ES-I3 (cell line): ENCODE measurements around the gene GTF2F2.

Experiments
- H3K36me3 ChIP-seq: 2 replicates; pipeline ENCODE4 v1.6.1; 2013; ENCODE audit warnings: mild to moderate bottlenecking, low read length, control low read depth, moderate library complexity; ENCODE audit not compliant: insufficient read depth
- H3K4me1 ChIP-seq: 2 replicates; pipeline ENCODE4 v1.6.1; 2013; ENCODE audit warnings: mild to moderate bottlenecking, control low read depth, low read length; ENCODE audit not compliant: insufficient read depth
- H3K9ac ChIP-seq: 2 replicates; pipeline ENCODE4 v1.6.1; 2013; ENCODE audit warnings: low read depth, mild to moderate bottlenecking, low read length, moderate library complexity
- H3K9me3 ChIP-seq: 2 replicates; pipeline ENCODE4 v1.6.1; 2013; ENCODE audit warnings: mild to moderate bottlenecking, low read length, moderate library complexity; ENCODE audit not compliant: control insufficient read depth, insufficient read depth

The GTF2F2 gene

DNA sequence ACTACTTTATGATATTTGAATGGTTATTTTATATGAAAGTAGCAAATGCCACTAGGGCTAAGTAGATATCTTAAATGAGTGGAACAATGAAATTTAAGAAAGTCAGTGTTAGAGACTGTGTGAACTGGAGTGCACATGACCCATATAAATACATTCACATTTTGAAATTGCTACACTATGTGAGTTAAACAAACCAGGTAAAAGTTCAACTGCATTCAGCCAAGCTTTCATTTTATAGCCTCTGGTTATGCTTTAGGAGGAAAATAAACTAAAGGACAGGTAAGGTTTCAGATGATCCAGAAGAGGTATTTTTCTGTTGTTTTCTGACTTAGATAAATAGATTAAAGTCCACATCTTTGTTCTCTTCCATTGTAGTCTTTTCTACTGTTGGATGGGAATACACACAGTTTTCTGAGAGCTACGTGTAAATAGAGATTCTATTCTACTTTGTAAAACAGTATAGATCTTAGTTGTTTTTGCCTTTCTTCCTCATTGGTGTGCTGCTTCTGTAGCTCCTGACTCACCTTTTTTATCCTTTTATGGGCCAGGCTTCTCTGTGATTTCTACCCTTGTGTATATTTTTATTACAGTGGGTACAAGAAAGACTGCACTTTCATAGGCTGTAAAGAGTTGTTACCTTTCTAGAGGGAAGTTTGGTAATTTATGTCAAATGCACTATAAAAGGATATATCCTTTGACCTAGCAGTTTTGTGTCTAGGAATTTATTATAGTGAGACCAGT is 135.1 kb downstream of the GTF2F2 start:
- Histone ChIP-seq H3K36me3 (no peaks in the 10 kb centered on the region), H3K4me1 (no peaks in the 10 kb centered on the region), H3K9ac (no peak overlapping the region), H3K9me3 (no peaks in the 10 kb centered on the region)

DNA sequence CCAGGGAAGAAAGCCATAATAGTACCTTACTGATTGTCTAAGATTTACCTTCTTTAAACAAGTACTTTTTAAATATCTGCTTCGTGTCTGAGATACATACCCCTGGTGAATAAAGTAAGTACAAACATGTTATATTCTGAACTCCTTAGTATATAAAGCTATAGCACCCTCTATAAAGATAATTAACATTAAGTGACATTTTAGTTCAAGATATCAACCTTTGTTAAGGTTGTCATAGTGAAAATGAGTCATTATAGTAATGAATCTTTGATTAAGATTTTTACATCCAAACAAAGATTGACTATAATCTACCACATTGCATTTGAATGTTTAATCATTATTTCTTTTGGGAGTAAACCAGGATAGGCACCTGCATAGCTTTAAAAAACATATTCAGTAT is 135.9 kb downstream of the GTF2F2 start:
- Histone ChIP-seq H3K36me3 (no peaks in the 10 kb centered on the region), H3K4me1 (no peaks in the 10 kb centered on the region), H3K9ac (no peak overlapping the region), H3K9me3 (no peaks in the 10 kb centered on the region)

DNA sequence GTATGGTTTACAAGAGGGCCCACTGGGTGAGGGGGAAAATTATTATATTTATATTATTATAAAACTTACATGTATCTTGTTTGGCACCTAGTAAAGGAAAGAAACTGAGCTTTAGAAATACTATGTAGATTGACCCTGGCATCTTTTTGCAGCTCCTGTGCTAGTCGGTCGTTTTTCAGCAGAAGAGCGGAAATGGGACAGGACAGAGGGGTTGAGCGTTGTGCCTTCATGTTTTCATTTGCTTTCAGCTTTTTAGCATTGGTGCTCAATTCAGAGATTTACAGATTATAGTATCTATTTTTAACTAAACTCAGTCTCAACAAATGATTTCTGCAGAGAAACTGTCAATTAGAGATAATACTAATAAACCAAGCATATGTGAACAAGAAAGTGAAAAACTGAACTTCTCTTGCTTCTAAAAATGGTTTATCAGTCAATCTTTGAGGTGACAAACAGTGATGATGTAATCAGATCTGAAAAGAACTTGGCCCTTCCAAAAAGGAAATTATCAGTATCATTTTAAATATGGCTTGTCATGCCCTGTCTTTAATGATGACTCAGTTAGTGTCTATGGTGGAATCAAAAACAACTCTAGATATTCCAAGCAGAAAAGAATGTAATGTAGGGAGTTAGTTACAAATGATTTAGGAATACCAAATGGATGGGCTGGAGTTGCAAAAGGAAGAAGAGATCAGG is 137.5 kb downstream of the GTF2F2 start:
- Histone ChIP-seq H3K36me3 (no peaks in the 10 kb centered on the region), H3K4me1 (no peaks in the 10 kb centered on the region), H3K9me3 (no peaks in the 10 kb centered on the region), H3K9ac (no peak overlapping the region)

GRCh38 chr13:45258334-45258675 is 138.0 kb downstream of the GTF2F2 start:
- H3K36me3 ChIP-seq: no peaks in the 10 kb centered on the region
- no peak overlapping the region for H3K9ac ChIP-seq
- H3K4me1 ChIP-seq: no peaks in the 10 kb centered on the region
- H3K9me3 ChIP-seq: no peaks in the 10 kb centered on the region

- no peak overlapping the region for H3K9ac ChIP-seq
- no peaks in the 10 kb centered on the region for H3K36me3 ChIP-seq
- peaks cover 14% of the 10 kb centered on the region; the same call in 1 of the 2 replicates for H3K4me1 ChIP-seq
- no peaks in the 10 kb centered on the region for H3K9me3 ChIP-seq
These were observed 146.9 kb downstream of the GTF2F2 start for GRCh38 chr13:45267215-45267614.

DNA sequence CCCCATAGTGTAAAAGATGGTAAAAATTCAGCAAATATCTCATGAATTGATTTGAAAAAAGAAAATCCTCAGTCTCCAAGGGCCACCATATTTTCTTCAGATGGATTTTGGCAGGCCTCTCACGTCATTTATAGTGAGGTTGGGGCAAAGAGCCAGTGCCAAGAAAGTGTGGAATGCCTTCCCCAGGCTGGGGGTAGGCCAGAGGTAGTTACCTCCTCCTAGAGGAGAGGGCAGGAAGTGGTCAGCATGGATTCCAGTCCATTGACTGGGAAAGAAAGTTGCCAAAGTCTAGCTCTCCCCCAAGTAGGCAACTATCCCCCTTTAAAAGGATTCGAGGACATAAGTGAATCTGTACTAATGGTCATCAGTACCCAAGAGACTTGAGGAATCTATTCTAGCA is 148.9 kb downstream of the GTF2F2 start:
- no peaks in the 10 kb centered on the region for H3K36me3 ChIP-seq
- peaks cover 14% of the 10 kb centered on the region; the same call in 1 of the 2 replicates for H3K4me1 ChIP-seq
- H3K9me3 ChIP-seq: no peaks in the 10 kb centered on the region
- no peak overlapping the region for H3K9ac ChIP-seq

GRCh38 chr13:45276913-45277312 is 156.6 kb downstream of the GTF2F2 start:
- H3K36me3 ChIP-seq: no peaks in the 10 kb centered on the region
- no peak overlapping the region for H3K9ac ChIP-seq
- H3K9me3 ChIP-seq: no peaks in the 10 kb centered on the region
- no peaks in the 10 kb centered on the region; the same call in 1 of the 2 replicates for H3K4me1 ChIP-seq

DNA sequence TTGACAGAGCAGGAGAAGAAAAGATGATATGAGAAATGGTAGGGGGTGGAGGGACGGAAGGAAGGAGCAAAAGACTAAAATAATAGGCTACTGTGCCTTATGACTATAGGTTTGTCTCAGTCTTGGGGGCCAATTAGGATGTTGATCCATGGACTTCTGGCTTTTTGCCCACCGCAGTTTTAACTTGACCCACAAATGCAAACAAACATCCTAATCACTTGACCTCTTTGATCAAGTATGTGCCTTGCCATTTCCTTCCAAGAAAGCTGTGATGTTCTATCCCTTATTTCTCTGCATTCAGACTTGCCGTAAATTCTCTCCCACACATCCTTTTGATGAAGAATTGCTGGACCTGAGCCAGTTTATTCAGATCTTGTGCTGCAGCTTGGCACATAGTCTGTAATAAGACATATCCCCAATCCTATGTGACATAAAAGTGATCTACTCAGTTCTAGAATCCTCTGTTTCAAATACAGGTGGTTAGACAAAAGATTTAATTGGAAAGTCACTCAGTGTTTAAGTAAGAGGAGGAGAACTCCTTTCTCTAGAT is 157.9 kb downstream of the GTF2F2 start:
- Histone ChIP-seq H3K4me1 (no peaks in the 10 kb centered on the region; the same call in 1 of the 2 replicates), H3K9ac (no peak overlapping the region), H3K9me3 (no peaks in the 10 kb centered on the region), H3K36me3 (no peaks in the 10 kb centered on the region)

- Histone ChIP-seq H3K9me3 (no peaks in the 10 kb centered on the region), H3K36me3 (no peaks in the 10 kb centered on the region; the same call in 1 of the 2 replicates), H3K4me1 (no peaks in the 10 kb centered on the region; the same call in 1 of the 2 replicates), H3K9ac (no peak overlapping the region)
These were observed 159.7 kb downstream of the GTF2F2 start for GRCh38 chr13:45280011-45280410.

GRCh38 chr13:45280751-45281634 is 160.7 kb downstream of the GTF2F2 start:
- H3K36me3 ChIP-seq: no peaks in the 10 kb centered on the region; the same call in 1 of the 2 replicates
- H3K9me3 ChIP-seq: no peaks in the 10 kb centered on the region
- no peak overlapping the region for H3K9ac ChIP-seq
- no peaks in the 10 kb centered on the region; the same call in 1 of the 2 replicates for H3K4me1 ChIP-seq

DNA sequence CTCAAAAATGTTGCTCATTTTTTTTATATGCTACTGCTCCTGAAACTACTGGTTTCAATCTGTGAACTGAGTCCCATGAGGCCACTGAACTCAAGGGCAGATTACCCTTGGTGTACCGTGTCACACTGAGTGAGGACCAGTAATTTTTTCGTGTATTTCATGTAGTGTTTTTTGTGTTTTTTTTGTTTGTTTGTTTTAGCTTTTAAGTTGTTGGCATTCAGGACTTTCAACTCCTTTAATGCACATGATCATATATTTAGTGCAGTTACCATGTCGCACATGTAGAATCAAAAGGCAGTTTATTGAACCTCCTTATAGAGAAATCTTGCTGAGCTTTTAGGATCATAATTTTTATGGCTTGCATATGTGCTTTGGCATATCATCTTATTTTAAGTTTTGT is 162.7 kb downstream of the GTF2F2 start:
- Histone ChIP-seq H3K4me1 (no peaks in the 10 kb centered on the region; the same call in 1 of the 2 replicates), H3K9me3 (no peaks in the 10 kb centered on the region), H3K9ac (no peak overlapping the region), H3K36me3 (no peaks in the 10 kb centered on the region; the same call in 1 of the 2 replicates)

GRCh38 chr13:45289936-45290563 is 169.7 kb downstream of the GTF2F2 start:
- H3K36me3 ChIP-seq: no peaks in the 10 kb centered on the region
- no peaks in the 10 kb centered on the region for H3K4me1 ChIP-seq

GRCh38 chr13:45292176-45292575 is 171.9 kb downstream of the GTF2F2 start:
- no peaks in the 10 kb centered on the region for H3K4me1 ChIP-seq
- H3K9ac ChIP-seq: no peak overlapping the region
- no peaks in the 10 kb centered on the region for H3K36me3 ChIP-seq
- H3K9me3 ChIP-seq: no peaks in the 10 kb centered on the region

More at GRCh38 chr13:45289936-45290563, 169.7 kb downstream of the GTF2F2 start:
- H3K9me3 ChIP-seq: no peaks in the 10 kb centered on the region
- no peak overlapping the region for H3K9ac ChIP-seq

DNA sequence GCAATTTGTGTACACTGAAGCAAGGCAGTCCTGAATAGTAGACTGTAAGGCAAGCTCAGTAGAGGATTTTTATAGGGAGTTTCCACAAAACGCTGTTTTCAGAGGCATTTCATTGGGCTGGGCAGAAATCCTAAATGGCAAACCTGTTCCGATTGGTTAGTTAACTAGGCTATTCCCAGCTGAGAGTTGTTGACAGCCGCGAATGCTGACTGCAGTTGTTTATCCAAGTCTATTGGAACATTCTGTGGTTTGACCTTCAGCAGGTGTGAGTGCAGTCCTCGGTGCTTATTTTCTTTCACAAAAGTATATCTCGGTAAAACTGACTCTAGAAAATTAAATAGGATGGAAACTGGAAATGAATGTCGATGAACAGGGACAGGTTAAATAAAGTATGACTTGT is 175.2 kb downstream of the GTF2F2 start:
- Histone ChIP-seq H3K9me3 (no peaks in the 10 kb centered on the region), H3K36me3 (no peaks in the 10 kb centered on the region), H3K4me1 (peaks cover 3% of the 10 kb centered on the region; the same call in 1 of the 2 replicates), H3K9ac (no peak overlapping the region)
